ACC112 (cell line): ENCODE measurements around the gene CREB5.

ENCODE experiments used
- H2AFZ ChIP-seq: fragments of 200-600 bp; sonication (generic); one replicate; pipeline ENCODE4 v1.6.0; 2017; ENCODE audit warnings: antibody characterized with exemption, low read length; ENCODE audit not compliant: unreplicated experiment
- H3K27ac ChIP-seq: fragments of 200-600 bp; sonication (generic); 2 replicates; pipeline ENCODE4 v1.5.1; 2014; ENCODE audit warnings: low read depth, mild to moderate bottlenecking, antibody characterized with exemption, low read length, moderate library complexity
- H3K27me3 ChIP-seq: fragments of 200-600 bp; sonication (generic); 2 replicates; pipeline ENCODE4 v1.6.1; 2014; ENCODE audit warnings: mild to moderate bottlenecking, antibody characterized with exemption, low read length, moderate library complexity, mixed read lengths; ENCODE audit not compliant: insufficient read depth
- H3K36me3 ChIP-seq: fragments of 200-600 bp; sonication (generic); 2 replicates; pipeline ENCODE4 v1.6.1; 2016; ENCODE audit warnings: mild to moderate bottlenecking, antibody characterized with exemption, low read length, moderate library complexity, mixed read lengths; ENCODE audit not compliant: insufficient read depth
- H3K4me1 ChIP-seq: fragments of 200-600 bp; sonication (generic); one replicate; pipeline ENCODE4 v1.6.1; 2016; ENCODE audit warnings: low read length, mixed read lengths; ENCODE audit not compliant: insufficient read depth, unreplicated experiment, control insufficient read depth
- H3K4me3 ChIP-seq: fragments of 200-600 bp; sonication (generic); 2 replicates; pipeline ENCODE4 v1.5.1; 2014; ENCODE audit warnings: mild to moderate bottlenecking, low read depth, low read length
- H3K79me2 ChIP-seq: fragments of 200-600 bp; sonication (generic); one replicate; pipeline ENCODE4 v1.6.0; 2016; ENCODE audit warnings: low read length; ENCODE audit not compliant: control insufficient read depth, unreplicated experiment, insufficient read depth

CREB5 gene

GRCh38 chr7:28847176-28847575 lies 434.9 kb downstream of the CREB5 start:
- H3K27ac ChIP-seq = no peak overlapping the region
- no peaks in the 10 kb centered on the region for H3K36me3 ChIP-seq
- H2AFZ ChIP-seq = no peak overlapping the region
- peaks cover 15% of the 10 kb centered on the region for H3K27me3 ChIP-seq
- no peaks in the 10 kb centered on the region for H3K79me2 ChIP-seq
- H3K4me3 ChIP-seq = no peak overlapping the region
- H3K4me1 ChIP-seq = no peaks in the 10 kb centered on the region

- Histone ChIP-seq H3K79me2 (no peaks in the 10 kb centered on the region), H3K27ac (no peak overlapping the region), H3K36me3 (no peaks in the 10 kb centered on the region), H2AFZ (no peak overlapping the region), H3K4me3 (no peak overlapping the region), H3K4me1 (no peaks in the 10 kb centered on the region), H3K27me3 (peaks cover 14% of the 10 kb centered on the region; the same call in 1 of the 2 replicates)
Observed at GRCh38 chr7:28847681-28848080, 435.4 kb downstream of the CREB5 start.

GRCh38 chr7:28848906-28849305 lies 436.6 kb downstream of the CREB5 start:
- H2AFZ ChIP-seq = no peak overlapping the region
- no peaks in the 10 kb centered on the region for H3K79me2 ChIP-seq
- peaks cover 3% of the 10 kb centered on the region for H3K4me1 ChIP-seq
- 0 out of 2 replicates have a peak, but pooled peaks cover 15% of the 10 kb centered on the region for H3K27me3 ChIP-seq
- no peak overlapping the region for H3K4me3 ChIP-seq
- H3K27ac ChIP-seq = no peak overlapping the region
- no peaks in the 10 kb centered on the region for H3K36me3 ChIP-seq

GRCh38 chr7:28850699-28851098 lies 438.4 kb downstream of the CREB5 start:
- 0 out of 2 replicates have a peak, but pooled peaks cover 15% of the 10 kb centered on the region for H3K27me3 ChIP-seq
- H3K36me3 ChIP-seq = no peaks in the 10 kb centered on the region
- H2AFZ ChIP-seq = no peak overlapping the region
- H3K4me1 ChIP-seq = peaks cover 8% of the 10 kb centered on the region
- H3K79me2 ChIP-seq = no peaks in the 10 kb centered on the region
- H3K4me3 ChIP-seq = no peak overlapping the region
- H3K27ac ChIP-seq = no peak overlapping the region

GRCh38 chr7:28853150-28853549 lies 440.8 kb downstream of the CREB5 start:
- H2AFZ ChIP-seq = no peak overlapping the region
- 0 out of 2 replicates have a peak, but pooled peaks cover 15% of the 10 kb centered on the region for H3K27me3 ChIP-seq
- no peaks in the 10 kb centered on the region for H3K79me2 ChIP-seq
- peaks cover 20% of the 10 kb centered on the region for H3K4me1 ChIP-seq
- H3K27ac ChIP-seq = no peak overlapping the region
- H3K4me3 ChIP-seq = peak overlapping the region; percentile 86; the same call in 1 of the 2 replicates
- H3K36me3 ChIP-seq = no peaks in the 10 kb centered on the region

GRCh38 chr7:28853834-28854749 lies 441.8 kb downstream of the CREB5 start:
- peak overlapping the region; percentile 95 for H2AFZ ChIP-seq
- no peaks in the 10 kb centered on the region for H3K79me2 ChIP-seq
- no peaks in the 10 kb centered on the region for H3K36me3 ChIP-seq
- 0 out of 2 replicates have a peak, but pooled peaks cover 15% of the 10 kb centered on the region for H3K27me3 ChIP-seq
- peaks cover 27% of the 10 kb centered on the region for H3K4me1 ChIP-seq
- no peak overlapping the region for H3K27ac ChIP-seq
- H3K4me3 ChIP-seq = peak overlapping the region; percentile 86

GRCh38 chr7:28854750-28855074 lies 442.4 kb downstream of the CREB5 start:
- no peaks in the 10 kb centered on the region for H3K79me2 ChIP-seq
- H3K4me1 ChIP-seq = peaks cover 27% of the 10 kb centered on the region
- H2AFZ ChIP-seq = no peak overlapping the region
- H3K4me3 ChIP-seq = peak overlapping the region; percentile 86; the same call in 1 of the 2 replicates
- H3K27me3 ChIP-seq = 0 out of 2 replicates have a peak, but pooled peaks cover 15% of the 10 kb centered on the region
- H3K27ac ChIP-seq = no peak overlapping the region
- H3K36me3 ChIP-seq = no peaks in the 10 kb centered on the region

- Histone ChIP-seq H3K79me2 (no peaks in the 10 kb centered on the region), H3K27ac (peak overlapping the region; percentile 79)
Observed at GRCh38 chr7:28855538-28856217, 443.4 kb downstream of the CREB5 start.

GRCh38 chr7:28856656-28857055 lies 444.3 kb downstream of the CREB5 start:
- Histone ChIP-seq H2AFZ (no peak overlapping the region), H3K27ac (peak overlapping the region; percentile 19; the same call in 1 of the 2 replicates), H3K4me3 (no peak overlapping the region), H3K27me3 (0 out of 2 replicates have a peak, but pooled peaks cover 15% of the 10 kb centered on the region), H3K79me2 (no peaks in the 10 kb centered on the region), H3K4me1 (peaks cover 27% of the 10 kb centered on the region), H3K36me3 (no peaks in the 10 kb centered on the region)

More at GRCh38 chr7:28855538-28856217, 443.4 kb downstream of the CREB5 start:
- no peak overlapping the region for H3K4me3 ChIP-seq
- 0 out of 2 replicates have a peak, but pooled peaks cover 15% of the 10 kb centered on the region for H3K27me3 ChIP-seq
- H3K36me3 ChIP-seq = no peaks in the 10 kb centered on the region
- H2AFZ ChIP-seq = peak overlapping the region; percentile 19
- peaks cover 27% of the 10 kb centered on the region for H3K4me1 ChIP-seq

- no peak overlapping the region for H3K4me3 ChIP-seq
- peak overlapping the region; percentile 15; the same call in 1 of the 2 replicates for H3K27ac ChIP-seq
- H3K27me3 ChIP-seq = 0 out of 2 replicates have a peak, but pooled peaks cover 5% of the 10 kb centered on the region
- H2AFZ ChIP-seq = no peak overlapping the region
- H3K4me1 ChIP-seq = peaks cover 27% of the 10 kb centered on the region
- H3K36me3 ChIP-seq = no peaks in the 10 kb centered on the region
- no peaks in the 10 kb centered on the region for H3K79me2 ChIP-seq
Observed at GRCh38 chr7:28858206-28858605, 445.9 kb downstream of the CREB5 start.
